IMR-90 (cell line): ENCODE results near the gene LDLRAD3. TPM values are rescaled to one million over a fixed set of nuclear protein-coding genes. Genes with fewer than 3 reads are reported as not detected.

Experiments used
- ATAC-seq: fragments of 200-7000 bp; cut with Tn5 transposase; 2 replicates; pipeline ENCODE4 v1.9.1; 2020; ENCODE audit warnings: low read depth, mild to moderate bottlenecking, moderate library complexity
- BruUV-seq: library from RNA; stranded (reverse); fragments of 400-500 nt; replicated peaks from 2 replicates; lab custom pipeline; 2021; lab: Mats Ljungman, UMichigan
- CTCF ChIA-PET: fragments of 300-600 bp; formaldehyde crosslinking; extraction: SDS; loops from one replicate; lab custom pipeline; 2021; ENCODE audit warnings: antibody characterized with exemption; lab: Yijun Ruan, JAX
- POLR2A ChIA-PET: fragments of 300-600 bp; sonication (Branson Sonifier 250); formaldehyde crosslinking; loops from one replicate; lab custom pipeline; 2022; ENCODE audit warnings: antibody characterized with exemption; ENCODE audit not compliant: unreplicated experiment; lab: Charles Lee
- DNase-seq: peaks from one replicate; pipeline ENCODE4 v3.0.0; 2013
- H2AFZ ChIP-seq: replicated peaks from 2 replicates; pipeline ENCODE3; 2013; ENCODE audit warnings: low read length, mild to moderate bottlenecking; ENCODE audit not compliant: poor library complexity
- H2AK5ac ChIP-seq: 2 replicates; pipeline ENCODE4 v1.6.1; 2013; ENCODE audit warnings: low read depth, low read length, inconsistent platforms
- H2AK9ac ChIP-seq: replicated peaks from 2 replicates; pipeline ENCODE3; 2013; ENCODE audit warnings: mild to moderate bottlenecking, low read depth, low read length, moderate library complexity; ENCODE audit not compliant: poor library complexity
- H2BK120ac ChIP-seq: 2 replicates; pipeline ENCODE4 v1.6.1; 2013; ENCODE audit warnings: low read depth, low read length, inconsistent platforms
- H2BK15ac ChIP-seq: 3 replicates; pipeline ENCODE4 v1.6.1; 2013; ENCODE audit warnings: low read depth, low read length, inconsistent platforms
- H2BK20ac ChIP-seq: 2 replicates; pipeline ENCODE4 v1.6.1; 2013; ENCODE audit warnings: low read depth, mild to moderate bottlenecking, inconsistent platforms, low read length, moderate library complexity
- H2BK5ac ChIP-seq: 2 replicates; pipeline ENCODE4 v1.6.1; 2013; ENCODE audit warnings: mild to moderate bottlenecking, low read depth, low read length, inconsistent platforms; ENCODE audit not compliant: poor library complexity, severe bottlenecking
- H3K14ac ChIP-seq: replicated peaks from 2 replicates; pipeline ENCODE4 v1.6.1; 2013; ENCODE audit warnings: low read depth, low read length, inconsistent platforms
- H3K18ac ChIP-seq: 2 replicates; pipeline ENCODE4 v1.6.1; 2013; ENCODE audit warnings: low read depth, low read length, control low read depth
- H3K23ac ChIP-seq: 2 replicates; pipeline ENCODE4 v1.6.1; 2013; ENCODE audit warnings: low read depth, low read length, inconsistent platforms
- H3K27ac ChIP-seq: 2 replicates; pipeline ENCODE4 v1.5.1; 2013; ENCODE audit warnings: mild to moderate bottlenecking, control low read depth, low read length; ENCODE audit not compliant: insufficient read depth
- H3K27me3 ChIP-seq: 2 replicates; pipeline ENCODE4 v1.6.1; 2013; ENCODE audit warnings: low read length; ENCODE audit not compliant: control insufficient read depth, insufficient read depth
- H3K36me3 ChIP-seq: 2 replicates; pipeline ENCODE4 v1.6.1; 2013; ENCODE audit warnings: low read length, mixed read lengths; ENCODE audit not compliant: control insufficient read depth, insufficient read depth
- H3K4ac ChIP-seq: 2 replicates; pipeline ENCODE4 v1.6.1; 2013; ENCODE audit warnings: low read depth, low read length, inconsistent platforms
- H3K4me1 ChIP-seq: 2 replicates; pipeline ENCODE4 v1.6.1; 2013; ENCODE audit warnings: low read length, mixed read lengths; ENCODE audit not compliant: control insufficient read depth, insufficient read depth
- H3K4me2 ChIP-seq: 2 replicates; pipeline ENCODE4 v1.6.1; 2013; ENCODE audit warnings: low read depth, mild to moderate bottlenecking, control low read depth, low read length, moderate library complexity
- H3K4me3 ChIP-seq: 2 replicates; pipeline ENCODE4 v1.5.1; 2013; ENCODE audit warnings: low read depth, mild to moderate bottlenecking, control low read depth, low read length, moderate library complexity; ENCODE audit not compliant: insufficient read depth
- H3K56ac ChIP-seq: 2 replicates; pipeline ENCODE4 v1.6.1; 2013; ENCODE audit warnings: low read length, inconsistent platforms; ENCODE audit not compliant: insufficient read depth; ENCODE audit errors: extremely low read depth
- H3K79me1 ChIP-seq, 2 experiments: 2 replicates each; pipeline ENCODE4 v1.6.1; 2013; ENCODE audit warnings: low read length in 2 of 2, inconsistent platforms in 1 of 2, low read depth in 1 of 2
- H3K9ac ChIP-seq: 2 replicates; pipeline ENCODE4 v1.6.1; 2013; ENCODE audit warnings: low read depth, low read length, control low read depth
- H3K9me1 ChIP-seq: 2 replicates; pipeline ENCODE4 v1.6.1; 2013; ENCODE audit warnings: low read length, inconsistent platforms; ENCODE audit not compliant: insufficient read depth
- H3K9me3 ChIP-seq: 2 replicates; pipeline ENCODE4 v1.6.1; 2013; ENCODE audit warnings: low read length; ENCODE audit not compliant: control insufficient read depth, insufficient read depth
- H4K20me1 ChIP-seq: 2 replicates; pipeline ENCODE4 v1.6.1; 2013; ENCODE audit warnings: low read length, inconsistent platforms; ENCODE audit not compliant: insufficient read depth
- H4K5ac ChIP-seq: 2 replicates; pipeline ENCODE4 v1.6.1; 2013; ENCODE audit warnings: mild to moderate bottlenecking, low read depth, low read length, control low read depth
- H4K8ac ChIP-seq, 2 experiments: 2 replicates each; pipeline ENCODE4 v1.6.1; 2013; ENCODE audit warnings: low read depth in 2 of 2, low read length in 2 of 2, control low read depth in 1 of 2, inconsistent platforms in 1 of 2
- H4K91ac ChIP-seq: 2 replicates; pipeline ENCODE4 v1.6.1; 2013; ENCODE audit warnings: low read depth, low read length, inconsistent platforms; ENCODE audit not compliant: insufficient read depth
- CEBPB ChIP-seq: IDR thresholded peaks from 2 replicates; pipeline ENCODE4 v1.6.1; 2012; ENCODE audit warnings: low read depth, low read length, improper control_type of control experiment
- NFE2L2 ChIP-seq: fragments of 150-350 bp; IDR thresholded peaks from 2 replicates; pipeline ENCODE4 v1.6.1; 2016; ENCODE audit warnings: low read depth, mild to moderate bottlenecking, low read length
- RAD21 ChIP-seq: IDR thresholded peaks from 2 replicates; pipeline ENCODE4 v1.6.1; 2012; ENCODE audit warnings: low read length, improper control_type of control experiment
- RCOR1 ChIP-seq: IDR thresholded peaks from 2 replicates; pipeline ENCODE4 v1.6.1; 2012; ENCODE audit warnings: mild to moderate bottlenecking, low read length, improper control_type of control experiment; ENCODE audit not compliant: insufficient replicate concordance
- SMC3 ChIP-seq: fragments of 150-350 bp; IDR thresholded peaks from 2 replicates; pipeline ENCODE4 v1.6.1; 2016; ENCODE audit warnings: low read depth, mild to moderate bottlenecking, antibody characterized with exemption, low read length, moderate library complexity
- WGBS, 2 experiments: methylation state at CpG; one replicate each; pipeline versions ENCODE4 v1.1.5 to v1.1.7; 2013; ENCODE audit warnings: missing lambda C conversion rate in 2 of 2; ENCODE audit not compliant: insufficient read length in 1 of 2; ENCODE audit errors: extremely low coverage in 2 of 2; 5-methylcytosine and 5-hydroxymethylcytosine counted together
- dilution Hi-C: fragments of 300-500 bp; cut with HindIII; formaldehyde crosslinking; loops from one replicate; pipeline ENCODE4 v1.14.3; 2018; ENCODE audit warnings: low sequenced_read_pairs; ENCODE audit not compliant: unreplicated experiment
- in situ Hi-C: fragments of 300-500 bp; cut with MboI; formaldehyde crosslinking; loops from 3 replicates; pipeline ENCODE4 v1.14.3; 2019; ENCODE audit warnings: low sequenced_read_pairs, inconsistent platforms, mixed read lengths
- intact Hi-C: fragments of 100-400 bp; cut with micrococcal nuclease; formaldehyde crosslinking; loops from 2 replicates; pipeline ENCODE4 v1.10.0; 2022
- polyA plus RNA-seq, 3 experiments: library from polyadenylated mRNA; depleted of rRNA; stranded (reverse); fragments of >200 nt; gene quantifications; 2 replicates each; pipeline ENCODE4 v1.2.3, GENCODE V29; 2012; ENCODE audit warnings: low replicate concordance in 1 of 3
- total RNA-seq: library from RNA; depleted of rRNA; stranded (reverse); fragments of >200 nt; gene quantifications from 2 replicates; pipeline ENCODE4 v1.2.3, GENCODE V29; 2012

Gene LDLRAD3
- total and polyA plus RNA-seq, 2 of the 4 experiments (the other 2 are of a cell fraction): 2.7 to 6.4 TPM

- BruUV-seq: no TSS peak
- no peak for DNase-seq
- no peaks in the 10 kb centered on the region; the same call in 1 of the 2 replicates for H3K9me1 ChIP-seq
- H3K23ac ChIP-seq: no peak overlapping the region; the same call in 1 of the 2 replicates
- dilution Hi-C loops (no loop called here), in situ Hi-C loops (no loop called here), intact Hi-C loops (no loop called here)
- H3K9me3 ChIP-seq: no peaks in the 10 kb centered on the region
- no peak overlapping the region for H4K5ac ChIP-seq
- no peak overlapping the region for H2AK5ac ChIP-seq
- no peak overlapping the region for H3K9ac ChIP-seq
- no peak overlapping the region for H2BK5ac ChIP-seq
- no peak overlapping the region for H3K56ac ChIP-seq
- no peak overlapping the region for H2BK20ac ChIP-seq
- H2AFZ ChIP-seq: no peak overlapping the region
- TF ChIP-seq SMC3: no peak
- TF ChIP-seq RAD21: no peak
- TF ChIP-seq RCOR1: no peak
- TF ChIP-seq NFE2L2: no peak
- TF ChIP-seq CEBPB: peak; percentile 56; the same call in 1 of the 2 replicates
- H3K36me3 ChIP-seq: no peaks in the 10 kb centered on the region
- H4K20me1 ChIP-seq: no peaks in the 10 kb centered on the region
- no peak overlapping the region for H3K18ac ChIP-seq
- peak overlapping the region; percentile 32; the same call in 1 of the 2 replicates for H3K14ac ChIP-seq
- H3K27ac ChIP-seq: no peak overlapping the region
- peaks cover 5% of the 10 kb centered on the region; the same call in 1 of the 2 replicates for H3K4me1 ChIP-seq
- CTCF ChIA-PET: no interaction called here
- ATAC-seq: no peak
- H2AK9ac ChIP-seq: no peak overlapping the region
- no peaks in the 10 kb centered on the region for H3K27me3 ChIP-seq
- no peak overlapping the region for H3K4me2 ChIP-seq
- no CpG with 5 or more reads among the region's 4 CpGs for WGBS, 2 experiments
- H3K79me1 ChIP-seq: peaks cover 14 to 20% of the 10 kb centered on the region in 2 experiments; a peak in 3 of 4 replicates
- POLR2A ChIA-PET: no interaction called here
- H2BK120ac ChIP-seq: no peak overlapping the region
- H2BK15ac ChIP-seq: no peak overlapping the region
- no peak overlapping the region for H4K91ac ChIP-seq
- no peak overlapping the region for H3K4ac ChIP-seq
- no peak overlapping the region for H4K8ac ChIP-seq
- H3K4me3 ChIP-seq: no peak overlapping the region
Observed at GRCh38 chr11:36016709-36017108, 72.8 kb downstream of the LDLRAD3 start.
